GM12801 (cell line): ENCODE measurements around the gene DNAJA2.

Source experiments
- TF ChIP-seq, protein P1 (sequence below): IDR thresholded peaks from one replicate; pipeline ENCODE4 v1.5.1; 2011; ENCODE audit warnings: control low read depth; ENCODE audit not compliant: insufficient read length; ENCODE audit errors: extremely low read depth

The DNAJA2 gene

GRCh38 chr16:46986896-46987295 is 13.4 kb upstream of the DNAJA2 start:
- TF ChIP-seq, protein P1, sequence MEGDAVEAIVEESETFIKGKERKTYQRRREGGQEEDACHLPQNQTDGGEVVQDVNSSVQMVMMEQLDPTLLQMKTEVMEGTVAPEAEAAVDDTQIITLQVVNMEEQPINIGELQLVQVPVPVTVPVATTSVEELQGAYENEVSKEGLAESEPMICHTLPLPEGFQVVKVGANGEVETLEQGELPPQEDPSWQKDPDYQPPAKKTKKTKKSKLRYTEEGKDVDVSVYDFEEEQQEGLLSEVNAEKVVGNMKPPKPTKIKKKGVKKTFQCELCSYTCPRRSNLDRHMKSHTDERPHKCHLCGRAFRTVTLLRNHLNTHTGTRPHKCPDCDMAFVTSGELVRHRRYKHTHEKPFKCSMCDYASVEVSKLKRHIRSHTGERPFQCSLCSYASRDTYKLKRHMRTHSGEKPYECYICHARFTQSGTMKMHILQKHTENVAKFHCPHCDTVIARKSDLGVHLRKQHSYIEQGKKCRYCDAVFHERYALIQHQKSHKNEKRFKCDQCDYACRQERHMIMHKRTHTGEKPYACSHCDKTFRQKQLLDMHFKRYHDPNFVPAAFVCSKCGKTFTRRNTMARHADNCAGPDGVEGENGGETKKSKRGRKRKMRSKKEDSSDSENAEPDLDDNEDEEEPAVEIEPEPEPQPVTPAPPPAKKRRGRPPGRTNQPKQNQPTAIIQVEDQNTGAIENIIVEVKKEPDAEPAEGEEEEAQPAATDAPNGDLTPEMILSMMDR: no peak

DNA sequence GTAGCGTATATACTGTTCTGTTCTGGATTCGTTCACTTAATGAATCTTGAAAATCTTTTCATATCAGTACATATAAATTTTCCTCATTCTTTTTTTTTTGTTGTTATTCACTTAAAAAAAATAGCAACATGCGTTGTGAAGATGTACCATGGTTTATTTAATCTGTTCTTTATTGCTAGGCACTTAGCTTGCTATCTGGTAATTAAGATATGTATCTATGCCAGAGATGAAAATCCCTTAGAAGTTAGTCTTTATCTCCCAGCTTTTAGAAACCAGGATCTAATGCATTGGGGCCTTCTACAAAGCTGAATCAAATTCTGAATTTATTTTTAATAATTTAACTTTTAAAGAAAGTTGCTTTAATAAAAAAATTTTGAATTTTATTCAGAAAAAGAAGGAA is 13.0 kb upstream of the DNAJA2 start:
- TF ChIP-seq, protein P1: no peak

GRCh38 chr16:46982335-46982734 is 8.9 kb upstream of the DNAJA2 start:
- TF ChIP-seq, protein P1: no peak

GRCh38 chr16:46980926-46981325 is 7.5 kb upstream of the DNAJA2 start:
- TF ChIP-seq, protein P1: no peak

DNA sequence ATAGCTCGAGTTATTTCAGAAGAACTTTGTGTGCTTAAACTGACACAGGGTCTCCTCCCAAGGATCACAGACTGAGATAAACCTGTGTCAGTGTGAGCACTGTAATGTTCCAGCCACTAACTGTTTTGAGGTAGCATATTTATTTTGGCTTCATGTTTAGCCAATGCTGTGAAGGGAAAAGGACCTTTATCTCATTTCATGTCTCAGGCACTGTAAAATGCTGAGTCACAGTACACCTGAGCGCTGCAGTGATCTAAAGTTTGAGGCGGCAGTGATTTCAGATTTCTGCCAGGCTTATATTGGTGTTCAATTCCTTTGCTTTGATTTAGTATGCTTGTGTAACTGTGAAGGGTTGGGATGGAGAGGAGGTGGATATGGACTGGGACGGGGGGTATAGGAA is 3.1 kb upstream of the DNAJA2 start:
- TF ChIP-seq, protein P1: no peak

DNA sequence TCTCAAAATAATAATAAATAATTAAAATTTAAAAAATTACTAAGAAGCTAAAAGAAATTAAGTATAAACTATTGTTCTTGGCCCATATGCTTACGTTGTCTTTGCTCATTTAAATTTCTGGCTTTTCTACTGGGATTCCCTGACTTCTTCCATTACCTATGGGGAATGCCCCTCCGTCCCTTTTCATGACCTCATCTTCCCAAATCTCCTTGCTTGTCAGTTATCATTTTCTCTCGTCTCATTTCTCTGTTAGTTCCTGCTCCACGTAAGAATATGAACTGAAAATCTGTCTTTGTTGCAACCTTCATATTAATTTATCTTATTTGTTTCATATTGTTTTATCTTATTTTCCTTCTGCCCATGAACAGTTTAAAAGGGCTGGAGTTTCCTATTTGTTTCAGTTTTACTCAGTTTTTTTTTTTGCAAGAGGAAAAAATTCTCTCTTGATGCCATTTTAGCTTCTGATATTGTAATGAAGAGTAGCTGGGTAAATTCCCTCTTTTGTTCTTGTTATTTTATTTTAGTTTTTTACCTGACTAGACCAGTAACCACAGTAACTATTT is 2.5 kb upstream of the DNAJA2 start:
- TF ChIP-seq, protein P1: no peak

GRCh38 chr16:46975165-46975564 is 1.7 kb upstream of the DNAJA2 start:
- TF ChIP-seq, protein P1: no peak
